ENCODE measurements around the gene MARVELD3.
"Not testable (repeated sequence)": the region's sequence is repeated elsewhere in the genome, so short reads cannot be mapped to it uniquely, and the experiment has no call there.

The MARVELD3 gene

GRCh38 chr16:71672125-71672524, 46.1 kb downstream of the MARVELD3 start:
- DNase-seq (ENCODE audit: low spot score), result no peak

- no peak for DNase-seq (ENCODE audit: low spot score)
Observed at GRCh38 chr16:71672803-71673581, 47.0 kb downstream of the MARVELD3 start.

- no peak for DNase-seq (ENCODE audit: low spot score)
Observed at GRCh38 chr16:71673582-71673973, 47.6 kb downstream of the MARVELD3 start.

- DNase-seq (ENCODE audit: low spot score), result no peak
Observed at GRCh38 chr16:71674229-71674628, 48.2 kb downstream of the MARVELD3 start.

- no peak for DNase-seq (ENCODE audit: low spot score)
Observed at GRCh38 chr16:71675380-71675779, 49.4 kb downstream of the MARVELD3 start.

- DNase-seq (ENCODE audit: low spot score), result no peak
Observed at GRCh38 chr16:71676236-71676635, 50.3 kb downstream of the MARVELD3 start.

- DNase-seq (ENCODE audit: low spot score), result no peak
Observed at GRCh38 chr16:71681360-71681759, 55.4 kb downstream of the MARVELD3 start.

GRCh38 chr16:71684280-71684679, 58.3 kb downstream of the MARVELD3 start:
- not testable (repeated sequence) for DNase-seq (ENCODE audit: low spot score)
